ENCODE results near the gene IFRD1. TPM values are rescaled to one million over a fixed set of nuclear protein-coding genes. Genes with fewer than 3 reads are reported as not detected.
A peak's percentile ranks its signal among the peaks of the same experiment; 100 is the strongest.

The IFRD1 gene
- total RNA-seq, 1 donor: 107 TPM

DNA sequence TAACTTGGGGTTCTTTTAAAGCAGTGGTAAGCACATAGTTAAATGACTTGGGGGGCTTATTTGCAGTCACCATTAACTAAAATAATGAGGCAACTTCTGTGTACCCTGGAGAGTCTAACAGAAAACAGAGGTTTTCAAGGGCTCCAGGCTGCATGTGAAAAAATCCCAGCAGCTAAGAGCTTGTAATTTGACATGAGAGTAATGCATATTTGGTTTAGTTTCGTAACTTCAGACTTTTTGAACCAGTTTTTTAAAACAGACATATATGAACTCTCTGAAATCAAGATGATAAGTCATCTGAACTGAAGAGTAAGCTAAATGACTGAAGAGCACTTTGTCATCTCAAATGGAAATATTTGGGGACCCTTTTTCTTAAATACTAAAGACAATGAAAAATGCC, 40.2 kb upstream of the IFRD1 start:
- no peak for DNase-seq (ENCODE audit: insufficient read length, low spot score, missing footprints)
- no peaks in the 10 kb centered on the region for H3K36me3 ChIP-seq (ENCODE audit: insufficient read depth, low read length)
- no peak overlapping the region for H2AFZ ChIP-seq (ENCODE audit: low read length)

DNA sequence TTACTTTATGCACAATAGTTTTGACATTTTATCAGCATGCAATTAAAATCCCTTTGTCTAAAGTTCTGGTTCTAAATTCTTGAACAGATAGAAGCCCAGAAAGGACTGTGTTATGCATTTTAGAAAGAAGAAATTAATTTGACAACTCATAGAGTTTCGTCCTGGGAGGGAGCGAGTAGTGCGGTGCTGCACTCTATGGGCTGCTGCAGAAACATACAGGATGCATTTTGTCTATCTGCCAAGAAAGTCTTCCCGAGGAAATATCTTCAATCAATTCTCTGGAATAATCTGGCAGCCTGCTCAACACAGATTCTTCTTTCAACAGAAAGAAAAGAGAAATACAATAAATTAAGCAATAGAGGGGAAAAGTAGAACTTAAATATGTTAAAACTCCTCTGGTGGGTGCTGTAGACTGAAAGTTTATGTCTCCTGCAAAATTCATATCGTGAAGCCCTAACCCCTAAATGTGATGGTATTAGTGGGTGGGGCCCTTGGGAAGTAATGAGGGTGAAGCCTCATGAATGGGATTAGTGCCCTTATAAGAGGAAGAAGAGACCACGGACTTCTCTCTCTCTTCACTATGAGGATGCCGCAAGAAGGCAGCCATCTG, 39.0 kb upstream of the IFRD1 start:
- DNase-seq (ENCODE audit: insufficient read length, low spot score, missing footprints): no peak
- no peaks in the 10 kb centered on the region for H3K9me3 ChIP-seq (ENCODE audit: low read depth, low read length)
- H3K79me2 ChIP-seq (ENCODE audit: insufficient read depth, low read length): no peaks in the 10 kb centered on the region
- peaks cover 2% of the 10 kb centered on the region for H3K4me1 ChIP-seq (ENCODE audit: insufficient read depth, low read length)
- H3K4me3 ChIP-seq (ENCODE audit: insufficient read depth, low read length): no peak overlapping the region
- H3K27ac ChIP-seq (ENCODE audit: low read depth, low read length): no peak overlapping the region
- H3K4me2 ChIP-seq (ENCODE audit: insufficient read depth, low read length): no peak overlapping the region
- peaks cover 22% of the 10 kb centered on the region for H3K27me3 ChIP-seq (ENCODE audit: insufficient read depth, low read length)
- H3K36me3 ChIP-seq (ENCODE audit: insufficient read depth, low read length): no peaks in the 10 kb centered on the region
- no peaks in the 10 kb centered on the region for H4K20me1 ChIP-seq (ENCODE audit: insufficient read depth, low read length)
- TF ChIP-seq, protein P1, sequence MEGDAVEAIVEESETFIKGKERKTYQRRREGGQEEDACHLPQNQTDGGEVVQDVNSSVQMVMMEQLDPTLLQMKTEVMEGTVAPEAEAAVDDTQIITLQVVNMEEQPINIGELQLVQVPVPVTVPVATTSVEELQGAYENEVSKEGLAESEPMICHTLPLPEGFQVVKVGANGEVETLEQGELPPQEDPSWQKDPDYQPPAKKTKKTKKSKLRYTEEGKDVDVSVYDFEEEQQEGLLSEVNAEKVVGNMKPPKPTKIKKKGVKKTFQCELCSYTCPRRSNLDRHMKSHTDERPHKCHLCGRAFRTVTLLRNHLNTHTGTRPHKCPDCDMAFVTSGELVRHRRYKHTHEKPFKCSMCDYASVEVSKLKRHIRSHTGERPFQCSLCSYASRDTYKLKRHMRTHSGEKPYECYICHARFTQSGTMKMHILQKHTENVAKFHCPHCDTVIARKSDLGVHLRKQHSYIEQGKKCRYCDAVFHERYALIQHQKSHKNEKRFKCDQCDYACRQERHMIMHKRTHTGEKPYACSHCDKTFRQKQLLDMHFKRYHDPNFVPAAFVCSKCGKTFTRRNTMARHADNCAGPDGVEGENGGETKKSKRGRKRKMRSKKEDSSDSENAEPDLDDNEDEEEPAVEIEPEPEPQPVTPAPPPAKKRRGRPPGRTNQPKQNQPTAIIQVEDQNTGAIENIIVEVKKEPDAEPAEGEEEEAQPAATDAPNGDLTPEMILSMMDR (IDR thresholded peaks at IDR 0.05; ENCODE audit: extremely low read depth, low read depth, low read length): peak; percentile 87
- H2AFZ ChIP-seq (ENCODE audit: low read length): no peak overlapping the region

More for the DNA sequence above, 40.2 kb upstream of the IFRD1 start:
- no peak overlapping the region for H3K4me3 ChIP-seq (ENCODE audit: insufficient read depth, low read length)
- TF ChIP-seq, protein P1 (IDR thresholded peaks at IDR 0.05; ENCODE audit: extremely low read depth, low read depth, low read length): no peak
- H4K20me1 ChIP-seq (ENCODE audit: insufficient read depth, low read length): no peaks in the 10 kb centered on the region
- peaks cover 24% of the 10 kb centered on the region for H3K27me3 ChIP-seq (ENCODE audit: insufficient read depth, low read length)
- no peak overlapping the region for H3K4me2 ChIP-seq (ENCODE audit: insufficient read depth, low read length)
- H3K9me3 ChIP-seq (ENCODE audit: low read depth, low read length): no peaks in the 10 kb centered on the region
- no peak overlapping the region for H3K27ac ChIP-seq (ENCODE audit: low read depth, low read length)
- no peaks in the 10 kb centered on the region for H3K4me1 ChIP-seq (ENCODE audit: insufficient read depth, low read length)
- no peaks in the 10 kb centered on the region for H3K79me2 ChIP-seq (ENCODE audit: insufficient read depth, low read length)

DNA sequence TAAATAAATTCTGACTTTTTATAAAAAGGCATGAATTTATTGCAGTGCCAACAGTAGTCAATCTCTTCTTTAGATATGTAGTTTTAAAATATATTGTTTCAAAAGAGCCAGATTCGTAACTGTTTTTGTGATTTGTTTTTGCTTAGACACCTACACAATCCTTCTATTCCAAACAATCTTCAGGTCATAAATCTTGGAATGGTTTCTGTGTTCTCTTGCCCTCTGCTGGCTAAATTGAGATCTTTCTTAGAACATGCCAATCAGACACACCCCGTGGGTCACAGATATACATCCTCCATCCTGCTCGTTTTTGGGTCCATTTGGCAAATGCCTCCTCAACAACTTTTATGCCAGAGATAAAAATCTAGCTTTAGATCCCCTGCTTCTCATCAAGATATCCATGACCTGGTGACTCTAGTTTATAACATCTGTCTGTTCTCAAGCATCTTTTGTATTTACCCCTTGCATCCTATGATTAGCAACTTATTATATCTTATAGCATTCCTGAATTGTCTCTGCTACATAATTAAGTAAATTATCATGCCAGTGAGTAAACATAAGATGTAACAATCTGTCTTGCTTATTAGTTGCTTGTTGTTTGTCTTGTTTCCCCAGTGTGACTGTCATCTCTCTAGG, 35.3 kb upstream of the IFRD1 start:
- H3K36me3 ChIP-seq (ENCODE audit: insufficient read depth, low read length): no peaks in the 10 kb centered on the region
- peaks cover 2% of the 10 kb centered on the region for H3K4me1 ChIP-seq (ENCODE audit: insufficient read depth, low read length)
- H3K9me3 ChIP-seq (ENCODE audit: low read depth, low read length): no peaks in the 10 kb centered on the region
- H2AFZ ChIP-seq (ENCODE audit: low read length): no peak overlapping the region
- no peak overlapping the region for H3K27ac ChIP-seq (ENCODE audit: low read depth, low read length)
- no peak overlapping the region for H3K4me3 ChIP-seq (ENCODE audit: insufficient read depth, low read length)
- no peak overlapping the region for H3K4me2 ChIP-seq (ENCODE audit: insufficient read depth, low read length)
- H3K79me2 ChIP-seq (ENCODE audit: insufficient read depth, low read length): no peaks in the 10 kb centered on the region
- H3K27me3 ChIP-seq (ENCODE audit: insufficient read depth, low read length): peaks cover 13% of the 10 kb centered on the region
- no peaks in the 10 kb centered on the region for H4K20me1 ChIP-seq (ENCODE audit: insufficient read depth, low read length)
- TF ChIP-seq, protein P1 (IDR thresholded peaks at IDR 0.05; ENCODE audit: extremely low read depth, low read depth, low read length): peak; percentile 65
- no peak for DNase-seq (ENCODE audit: insufficient read length, low spot score, missing footprints)

DNA sequence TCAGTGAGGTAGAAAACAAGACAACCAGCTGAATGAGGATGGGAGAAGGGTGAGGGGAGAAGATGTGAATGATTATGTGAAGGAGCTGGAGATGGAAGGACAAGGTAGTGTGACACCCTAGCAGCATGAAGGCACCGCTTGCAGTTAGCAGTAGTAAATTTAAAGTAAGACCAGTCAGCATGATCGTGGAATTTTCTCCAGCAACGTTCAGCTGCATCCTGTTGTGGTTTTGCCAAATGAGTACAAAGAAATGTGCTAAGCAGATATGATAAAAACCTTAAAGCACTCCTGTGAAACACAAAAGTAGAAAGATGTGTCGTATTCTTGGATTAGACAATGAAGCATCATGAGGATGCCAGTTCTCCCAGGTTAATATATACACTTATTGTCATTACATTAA, 34.1 kb upstream of the IFRD1 start:
- Histone ChIP-seq H3K79me2 (ENCODE audit: insufficient read depth, low read length) (no peaks in the 10 kb centered on the region), H4K20me1 (ENCODE audit: insufficient read depth, low read length) (no peaks in the 10 kb centered on the region), H3K4me2 (ENCODE audit: insufficient read depth, low read length) (no peak overlapping the region), H3K4me3 (ENCODE audit: insufficient read depth, low read length) (no peak overlapping the region), H3K27ac (ENCODE audit: low read depth, low read length) (no peak overlapping the region), H3K9me3 (ENCODE audit: low read depth, low read length) (no peaks in the 10 kb centered on the region), H3K36me3 (ENCODE audit: insufficient read depth, low read length) (no peaks in the 10 kb centered on the region), H2AFZ (ENCODE audit: low read length) (peak overlapping the region; percentile 19), H3K4me1 (ENCODE audit: insufficient read depth, low read length) (peaks cover 13% of the 10 kb centered on the region), H3K27me3 (ENCODE audit: insufficient read depth, low read length) (peaks cover 10% of the 10 kb centered on the region)
- TF ChIP-seq, protein P1 (IDR thresholded peaks at IDR 0.05; ENCODE audit: extremely low read depth, low read depth, low read length): no peak
- no peak for DNase-seq (ENCODE audit: insufficient read length, low spot score, missing footprints)
